ENCODE measurements around the gene MED29. TPM values are rescaled to one million over a fixed set of nuclear protein-coding genes. Genes with fewer than 3 reads are reported as not detected.

The MED29 gene
- total and polyA plus RNA-seq, 2 experiments from 2014 or later, result 26.1 to 62.0 TPM

DNA sequence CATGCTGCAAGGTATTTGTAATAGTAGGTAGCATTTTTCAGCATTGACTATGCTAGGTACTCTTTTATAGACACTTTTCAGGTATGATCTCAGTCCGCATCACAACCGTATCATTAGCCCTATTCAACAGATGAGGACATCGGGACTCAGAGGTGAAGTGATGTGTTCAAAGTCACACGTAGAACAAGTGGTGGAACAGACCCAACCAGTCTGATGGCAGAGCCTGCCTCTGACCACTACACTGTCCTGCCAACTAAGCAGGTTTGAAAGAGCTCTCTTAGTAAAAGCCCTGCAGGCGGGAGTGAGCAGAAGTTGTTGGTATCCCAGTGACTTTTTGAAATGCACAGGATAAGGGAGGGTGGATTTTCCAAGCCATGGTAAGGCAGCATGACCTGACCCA is 20.4 kb upstream of the MED29 start:
- Mint-ChIP-seq H3K9me3 (no peaks in the 10 kb centered on the region; the same call in 2 of the 3 replicates), H3K27ac (no peak overlapping the region), H3K4me3 (no peak overlapping the region), H3K36me3 (ENCODE audit: low read depth) (peaks cover 51% of the 10 kb centered on the region), H3K4me1 (no peaks in the 10 kb centered on the region), H3K27me3 (ENCODE audit: insufficient read depth, low read depth, poor library complexity) (no peaks in the 10 kb centered on the region)
- Histone ChIP-seq H3K4me1 (ENCODE audit: insufficient read depth) (no peaks in the 10 kb centered on the region), H2AFZ (no peak overlapping the region), H3K79me2 (replicated peaks; ENCODE audit: insufficient read depth) (no peaks in the 10 kb centered on the region), H3K36me3 (ENCODE audit: insufficient read depth) (peaks cover 10% of the 10 kb centered on the region; the same call in 1 of the 2 replicates), H3K4me2 (no peak overlapping the region), H3F3A (replicated peaks; ENCODE audit: low read depth) (0 out of 2 replicates have a peak, but pooled peaks cover 5% of the 10 kb centered on the region), H3K27me3 (ENCODE audit: insufficient read depth) (no peaks in the 10 kb centered on the region), H3K9me2 (ENCODE audit: insufficient read depth) (no peaks in the 10 kb centered on the region), H4K20me1 (replicated peaks; ENCODE audit: insufficient read depth) (peaks cover 10% of the 10 kb centered on the region; the same call in 1 of the 2 replicates), H3K27ac (ENCODE audit: low read depth) (no peak overlapping the region), H3K4me3 (no peak overlapping the region)
- no peak for TF ChIP-seq NANOG (IDR thresholded peaks at IDR 0.05; ENCODE audit: borderline replicate concordance)
- TF ChIP-seq, protein P1, sequence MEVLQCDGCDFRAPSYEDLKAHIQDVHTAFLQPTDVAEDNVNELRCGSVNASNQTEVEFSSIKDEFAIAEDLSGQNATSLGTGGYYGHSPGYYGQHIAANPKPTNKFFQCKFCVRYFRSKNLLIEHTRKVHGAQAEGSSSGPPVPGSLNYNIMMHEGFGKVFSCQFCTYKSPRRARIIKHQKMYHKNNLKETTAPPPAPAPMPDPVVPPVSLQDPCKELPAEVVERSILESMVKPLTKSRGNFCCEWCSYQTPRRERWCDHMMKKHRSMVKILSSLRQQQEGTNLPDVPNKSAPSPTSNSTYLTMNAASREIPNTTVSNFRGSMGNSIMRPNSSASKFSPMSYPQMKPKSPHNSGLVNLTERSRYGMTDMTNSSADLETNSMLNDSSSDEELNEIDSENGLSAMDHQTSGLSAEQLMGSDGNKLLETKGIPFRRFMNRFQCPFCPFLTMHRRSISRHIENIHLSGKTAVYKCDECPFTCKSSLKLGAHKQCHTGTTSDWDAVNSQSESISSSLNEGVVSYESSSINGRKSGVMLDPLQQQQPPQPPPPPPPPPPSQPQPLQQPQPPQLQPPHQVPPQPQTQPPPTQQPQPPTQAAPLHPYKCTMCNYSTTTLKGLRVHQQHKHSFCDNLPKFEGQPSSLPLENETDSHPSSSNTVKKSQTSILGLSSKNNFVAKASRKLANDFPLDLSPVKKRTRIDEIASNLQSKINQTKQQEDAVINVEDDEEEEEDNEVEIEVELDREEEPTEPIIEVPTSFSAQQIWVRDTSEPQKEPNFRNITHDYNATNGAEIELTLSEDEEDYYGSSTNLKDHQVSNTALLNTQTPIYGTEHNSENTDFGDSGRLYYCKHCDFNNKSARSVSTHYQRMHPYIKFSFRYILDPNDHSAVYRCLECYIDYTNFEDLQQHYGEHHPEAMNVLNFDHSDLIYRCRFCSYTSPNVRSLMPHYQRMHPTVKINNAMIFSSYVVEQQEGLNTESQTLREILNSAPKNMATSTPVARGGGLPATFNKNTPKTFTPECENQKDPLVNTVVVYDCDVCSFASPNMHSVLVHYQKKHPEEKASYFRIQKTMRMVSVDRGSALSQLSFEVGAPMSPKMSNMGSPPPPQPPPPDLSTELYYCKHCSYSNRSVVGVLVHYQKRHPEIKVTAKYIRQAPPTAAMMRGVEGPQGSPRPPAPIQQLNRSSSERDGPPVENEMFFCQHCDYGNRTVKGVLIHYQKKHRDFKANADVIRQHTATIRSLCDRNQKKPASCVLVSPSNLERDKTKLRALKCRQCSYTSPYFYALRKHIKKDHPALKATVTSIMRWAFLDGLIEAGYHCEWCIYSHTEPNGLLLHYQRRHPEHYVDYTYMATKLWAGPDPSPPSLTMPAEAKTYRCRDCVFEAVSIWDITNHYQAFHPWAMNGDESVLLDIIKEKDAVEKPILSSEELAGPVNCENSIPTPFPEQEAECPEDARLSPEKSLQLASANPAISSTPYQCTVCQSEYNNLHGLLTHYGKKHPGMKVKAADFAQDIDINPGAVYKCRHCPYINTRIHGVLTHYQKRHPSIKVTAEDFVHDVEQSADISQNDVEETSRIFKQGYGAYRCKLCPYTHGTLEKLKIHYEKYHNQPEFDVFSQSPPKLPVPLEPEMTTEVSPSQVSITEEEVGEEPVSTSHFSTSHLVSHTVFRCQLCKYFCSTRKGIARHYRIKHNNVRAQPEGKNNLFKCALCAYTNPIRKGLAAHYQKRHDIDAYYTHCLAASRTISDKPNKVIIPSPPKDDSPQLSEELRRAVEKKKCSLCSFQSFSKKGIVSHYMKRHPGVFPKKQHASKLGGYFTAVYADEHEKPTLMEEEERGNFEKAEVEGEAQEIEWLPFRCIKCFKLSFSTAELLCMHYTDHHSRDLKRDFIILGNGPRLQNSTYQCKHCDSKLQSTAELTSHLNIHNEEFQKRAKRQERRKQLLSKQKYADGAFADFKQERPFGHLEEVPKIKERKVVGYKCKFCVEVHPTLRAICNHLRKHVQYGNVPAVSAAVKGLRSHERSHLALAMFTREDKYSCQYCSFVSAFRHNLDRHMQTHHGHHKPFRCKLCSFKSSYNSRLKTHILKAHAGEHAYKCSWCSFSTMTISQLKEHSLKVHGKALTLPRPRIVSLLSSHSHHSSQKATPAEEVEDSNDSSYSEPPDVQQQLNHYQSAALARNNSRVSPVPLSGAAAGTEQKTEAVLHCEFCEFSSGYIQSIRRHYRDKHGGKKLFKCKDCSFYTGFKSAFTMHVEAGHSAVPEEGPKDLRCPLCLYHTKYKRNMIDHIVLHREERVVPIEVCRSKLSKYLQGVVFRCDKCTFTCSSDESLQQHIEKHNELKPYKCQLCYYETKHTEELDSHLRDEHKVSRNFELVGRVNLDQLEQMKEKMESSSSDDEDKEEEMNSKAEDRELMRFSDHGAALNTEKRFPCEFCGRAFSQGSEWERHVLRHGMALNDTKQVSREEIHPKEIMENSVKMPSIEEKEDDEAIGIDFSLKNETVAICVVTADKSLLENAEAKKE (CRISPR knock-in tag; IDR thresholded peaks at IDR 0.05), result no peak
- TF ChIP-seq POLR2AphosphoS5 (IDR thresholded peaks at IDR 0.05; ENCODE audit: low read depth), result no peak
- TF ChIP-seq ZNF114 (CRISPR knock-in tag; IDR thresholded peaks at IDR 0.05), result no peak
- TF ChIP-seq STAT1 (IDR thresholded peaks at IDR 0.05; ENCODE audit: unreplicated experiment), result no peak
- TF ChIP-seq EZH2 (IDR thresholded peaks at IDR 0.05; ENCODE audit: low read depth, unreplicated experiment), result no peak
- TF ChIP-seq, protein P2, sequence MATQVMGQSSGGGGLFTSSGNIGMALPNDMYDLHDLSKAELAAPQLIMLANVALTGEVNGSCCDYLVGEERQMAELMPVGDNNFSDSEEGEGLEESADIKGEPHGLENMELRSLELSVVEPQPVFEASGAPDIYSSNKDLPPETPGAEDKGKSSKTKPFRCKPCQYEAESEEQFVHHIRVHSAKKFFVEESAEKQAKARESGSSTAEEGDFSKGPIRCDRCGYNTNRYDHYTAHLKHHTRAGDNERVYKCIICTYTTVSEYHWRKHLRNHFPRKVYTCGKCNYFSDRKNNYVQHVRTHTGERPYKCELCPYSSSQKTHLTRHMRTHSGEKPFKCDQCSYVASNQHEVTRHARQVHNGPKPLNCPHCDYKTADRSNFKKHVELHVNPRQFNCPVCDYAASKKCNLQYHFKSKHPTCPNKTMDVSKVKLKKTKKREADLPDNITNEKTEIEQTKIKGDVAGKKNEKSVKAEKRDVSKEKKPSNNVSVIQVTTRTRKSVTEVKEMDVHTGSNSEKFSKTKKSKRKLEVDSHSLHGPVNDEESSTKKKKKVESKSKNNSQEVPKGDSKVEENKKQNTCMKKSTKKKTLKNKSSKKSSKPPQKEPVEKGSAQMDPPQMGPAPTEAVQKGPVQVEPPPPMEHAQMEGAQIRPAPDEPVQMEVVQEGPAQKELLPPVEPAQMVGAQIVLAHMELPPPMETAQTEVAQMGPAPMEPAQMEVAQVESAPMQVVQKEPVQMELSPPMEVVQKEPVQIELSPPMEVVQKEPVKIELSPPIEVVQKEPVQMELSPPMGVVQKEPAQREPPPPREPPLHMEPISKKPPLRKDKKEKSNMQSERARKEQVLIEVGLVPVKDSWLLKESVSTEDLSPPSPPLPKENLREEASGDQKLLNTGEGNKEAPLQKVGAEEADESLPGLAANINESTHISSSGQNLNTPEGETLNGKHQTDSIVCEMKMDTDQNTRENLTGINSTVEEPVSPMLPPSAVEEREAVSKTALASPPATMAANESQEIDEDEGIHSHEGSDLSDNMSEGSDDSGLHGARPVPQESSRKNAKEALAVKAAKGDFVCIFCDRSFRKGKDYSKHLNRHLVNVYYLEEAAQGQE (IDR thresholded peaks at IDR 0.05; ENCODE audit: unreplicated experiment), result no peak
- TF ChIP-seq, protein P3, sequence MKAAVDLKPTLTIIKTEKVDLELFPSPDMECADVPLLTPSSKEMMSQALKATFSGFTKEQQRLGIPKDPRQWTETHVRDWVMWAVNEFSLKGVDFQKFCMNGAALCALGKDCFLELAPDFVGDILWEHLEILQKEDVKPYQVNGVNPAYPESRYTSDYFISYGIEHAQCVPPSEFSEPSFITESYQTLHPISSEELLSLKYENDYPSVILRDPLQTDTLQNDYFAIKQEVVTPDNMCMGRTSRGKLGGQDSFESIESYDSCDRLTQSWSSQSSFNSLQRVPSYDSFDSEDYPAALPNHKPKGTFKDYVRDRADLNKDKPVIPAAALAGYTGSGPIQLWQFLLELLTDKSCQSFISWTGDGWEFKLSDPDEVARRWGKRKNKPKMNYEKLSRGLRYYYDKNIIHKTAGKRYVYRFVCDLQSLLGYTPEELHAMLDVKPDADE (IDR thresholded peaks at IDR 0.05), result no peak
- no peak for TF ChIP-seq CREB1 (CRISPR knock-in tag; IDR thresholded peaks at IDR 0.05; ENCODE audit: low read depth)
- TF ChIP-seq JUNB (IDR thresholded peaks at IDR 0.05; ENCODE audit: unreplicated experiment), result no peak
- TF ChIP-seq, protein P4, sequence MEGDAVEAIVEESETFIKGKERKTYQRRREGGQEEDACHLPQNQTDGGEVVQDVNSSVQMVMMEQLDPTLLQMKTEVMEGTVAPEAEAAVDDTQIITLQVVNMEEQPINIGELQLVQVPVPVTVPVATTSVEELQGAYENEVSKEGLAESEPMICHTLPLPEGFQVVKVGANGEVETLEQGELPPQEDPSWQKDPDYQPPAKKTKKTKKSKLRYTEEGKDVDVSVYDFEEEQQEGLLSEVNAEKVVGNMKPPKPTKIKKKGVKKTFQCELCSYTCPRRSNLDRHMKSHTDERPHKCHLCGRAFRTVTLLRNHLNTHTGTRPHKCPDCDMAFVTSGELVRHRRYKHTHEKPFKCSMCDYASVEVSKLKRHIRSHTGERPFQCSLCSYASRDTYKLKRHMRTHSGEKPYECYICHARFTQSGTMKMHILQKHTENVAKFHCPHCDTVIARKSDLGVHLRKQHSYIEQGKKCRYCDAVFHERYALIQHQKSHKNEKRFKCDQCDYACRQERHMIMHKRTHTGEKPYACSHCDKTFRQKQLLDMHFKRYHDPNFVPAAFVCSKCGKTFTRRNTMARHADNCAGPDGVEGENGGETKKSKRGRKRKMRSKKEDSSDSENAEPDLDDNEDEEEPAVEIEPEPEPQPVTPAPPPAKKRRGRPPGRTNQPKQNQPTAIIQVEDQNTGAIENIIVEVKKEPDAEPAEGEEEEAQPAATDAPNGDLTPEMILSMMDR (conservative IDR thresholded peaks at IDR 0.05; ENCODE audit: low read depth in 2 of 2), result no peak
- no peak for TF ChIP-seq ZNF331 (CRISPR knock-in tag; IDR thresholded peaks at IDR 0.05; ENCODE audit: low read depth)
- no peak for TF ChIP-seq EZH2phosphoT487 (IDR thresholded peaks at IDR 0.05; ENCODE audit: unreplicated experiment)
- DNase-seq (ENCODE audit: low spot score) (no peak), ATAC-seq (no peak)
